Gastrocnemius medialis (tissue), 4 donors: ENCODE data around the gene AMBRA1.

Experiments used
- CTCF ChIP-seq, 5 experiments: fragments of 450-650 bp in 3 of 5; fragments of 200-600 bp in 2 of 5; sonication (generic) in 2 of 5; IDR thresholded peaks in 4 of 5; conservative IDR thresholded peaks in 1 of 5; 1 replicate in 4 of 5; 2 replicates in 1 of 5; pipeline ENCODE4 v1.5.1; 2016 to 2019; ENCODE audit warnings: antibody characterized with exemption in 5 of 5, mild to moderate bottlenecking in 3 of 5, moderate library complexity in 3 of 5
- POLR2A ChIP-seq, 2 donors: fragments of 450-650 bp; IDR thresholded peaks; one replicate each; pipeline ENCODE4 v1.6.1; 2017; ENCODE audit warnings: antibody characterized with exemption in 2 of 2, mild to moderate bottlenecking in 2 of 2, moderate library complexity in 2 of 2

- TF ChIP-seq CTCF (IDR thresholded peaks at IDR 0.05 in 4 of 5, conservative IDR thresholded peaks at IDR 0.05 in 1 of 5) = no peak
- TF ChIP-seq POLR2A (IDR thresholded peaks at IDR 0.05) = no peak
Observed at GRCh38 chr11:46402957-46403902, 190.6 kb downstream of the AMBRA1 start.
